ENCODE results near the gene NIP7.

DNA sequence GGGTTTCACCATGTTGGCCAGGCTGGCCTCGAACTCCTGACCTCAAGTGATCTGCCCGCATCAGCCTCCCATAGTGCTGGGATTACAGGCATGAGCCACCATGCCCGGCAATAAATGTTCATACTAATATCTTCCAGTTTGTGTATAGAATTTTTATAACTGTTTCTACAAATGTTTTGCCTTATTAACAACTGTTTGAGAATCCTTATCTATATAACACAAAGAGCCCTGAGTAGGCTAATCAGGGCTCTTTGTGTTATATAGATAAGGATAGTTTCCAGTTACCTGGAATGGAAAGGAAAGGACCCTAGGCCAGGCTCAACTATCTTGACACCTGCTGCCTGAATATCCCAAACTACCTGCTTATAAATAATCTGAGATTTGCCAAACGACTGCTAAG, 29.3 kb downstream of the NIP7 start:
- no peak for TF ChIP-seq EZH2 (IDR thresholded peaks at IDR 0.05; ENCODE audit: borderline replicate concordance)
- TF ChIP-seq CTCF (IDR thresholded peaks at IDR 0.05; ENCODE audit: poor library complexity) = no peak
